H9 (cell line): ENCODE measurements around the gene MED15. TPM values are rescaled to one million over a fixed set of nuclear protein-coding genes. Genes with fewer than 3 reads are reported as not detected.

Experiments
- DNase-seq: peaks from one replicate; pipeline ENCODE4 v3.0.0-alpha.2; 2017
- H2AFZ ChIP-seq: one replicate; pipeline ENCODE4 v1.6.1; 2013; ENCODE audit warnings: mild to moderate bottlenecking, low read length, control low read depth, moderate library complexity
- H2AK5ac ChIP-seq: 2 replicates; pipeline ENCODE4 v1.6.1; 2013; ENCODE audit warnings: low read length, control low read depth, mixed read lengths; ENCODE audit not compliant: insufficient read length
- H2BK120ac ChIP-seq: one replicate; pipeline ENCODE4 v1.6.1; 2013; ENCODE audit warnings: low read depth, mild to moderate bottlenecking, low read length, control low read depth, inconsistent platforms; ENCODE audit not compliant: poor library complexity, severe bottlenecking
- H2BK12ac ChIP-seq: 2 replicates; pipeline ENCODE4 v1.6.1; 2013; ENCODE audit warnings: low read length, control low read depth, mixed read lengths, low read depth; ENCODE audit not compliant: insufficient read length
- H2BK15ac ChIP-seq: 2 replicates; pipeline ENCODE4 v1.6.1; 2013; ENCODE audit warnings: low read depth, low read length, control low read depth
- H2BK20ac ChIP-seq: one replicate; pipeline ENCODE4 v1.6.1; 2013; ENCODE audit warnings: low read depth, mild to moderate bottlenecking, low read length, control low read depth, inconsistent platforms; ENCODE audit not compliant: poor library complexity, severe bottlenecking
- H2BK5ac ChIP-seq: 2 replicates; pipeline ENCODE4 v1.6.1; 2013; ENCODE audit warnings: low read length, control low read depth, mixed read lengths; ENCODE audit not compliant: insufficient read length
- H3K14ac ChIP-seq: 2 replicates; pipeline ENCODE4 v1.6.1; 2013; ENCODE audit warnings: low read length, control low read depth; ENCODE audit not compliant: insufficient read depth
- H3K18ac ChIP-seq: 2 replicates; pipeline ENCODE4 v1.6.1; 2013; ENCODE audit warnings: low read depth, mild to moderate bottlenecking, mixed read lengths, low read length, control low read depth; ENCODE audit not compliant: insufficient read length
- H3K23ac ChIP-seq: 2 replicates; pipeline ENCODE4 v1.6.1; 2013; ENCODE audit warnings: low read length, control low read depth, mixed read lengths, low read depth; ENCODE audit not compliant: insufficient read length
- H3K23me2 ChIP-seq: 2 replicates; pipeline ENCODE4 v1.6.1; 2013; ENCODE audit warnings: low read depth, mild to moderate bottlenecking, mixed read lengths, low read length, control low read depth; ENCODE audit not compliant: insufficient read length, poor library complexity, severe bottlenecking
- H3K27ac ChIP-seq: 2 replicates; pipeline ENCODE4 v1.5.1; 2013; ENCODE audit warnings: low read length, control low read depth, mixed read lengths, low read depth; ENCODE audit not compliant: insufficient read length
- H3K27me3 ChIP-seq: 2 replicates; pipeline ENCODE4 v1.6.1; 2013; ENCODE audit warnings: low read length, control low read depth, inconsistent platforms; ENCODE audit not compliant: insufficient read depth
- H3K4ac ChIP-seq: 2 replicates; pipeline ENCODE4 v1.6.1; 2013; ENCODE audit warnings: low read depth, mild to moderate bottlenecking, control low read depth, inconsistent platforms, low read length, moderate library complexity
- H3K4me1 ChIP-seq: 2 replicates; pipeline ENCODE4 v1.6.1; 2013; ENCODE audit warnings: low read length, control low read depth, inconsistent platforms; ENCODE audit not compliant: insufficient read depth
- H3K4me2 ChIP-seq: 2 replicates; pipeline ENCODE4 v1.6.1; 2013; ENCODE audit warnings: low read length, control low read depth, mixed read lengths; ENCODE audit not compliant: insufficient read length, insufficient read depth
- H3K56ac ChIP-seq: 2 replicates; pipeline ENCODE4 v1.6.1; 2013; ENCODE audit warnings: low read depth, mild to moderate bottlenecking, mixed read lengths, low read length, control low read depth; ENCODE audit not compliant: insufficient read length
- H3K79me1 ChIP-seq: 2 replicates; pipeline ENCODE4 v1.6.1; 2013; ENCODE audit warnings: low read depth, mild to moderate bottlenecking, moderate library complexity, low read length, control low read depth, inconsistent platforms; ENCODE audit not compliant: insufficient read depth, poor library complexity, severe bottlenecking
- H3K79me2 ChIP-seq: 2 replicates; pipeline ENCODE4 v1.6.1; 2013; ENCODE audit warnings: low read length, control low read depth, inconsistent platforms; ENCODE audit not compliant: insufficient read depth
- H3K9ac ChIP-seq: 2 replicates; pipeline ENCODE4 v1.6.1; 2013; ENCODE audit warnings: low read length, control low read depth, mixed read lengths; ENCODE audit not compliant: insufficient read length; ENCODE audit errors: extremely low read depth
- H3K9me3 ChIP-seq: one replicate; pipeline ENCODE4 v1.6.1; 2013; ENCODE audit warnings: low read depth, low read length, inconsistent platforms; ENCODE audit not compliant: control insufficient read depth
- H3T11ph ChIP-seq: one replicate; pipeline ENCODE4 v1.6.1; 2013; ENCODE audit warnings: mild to moderate bottlenecking, low read length, control low read depth, inconsistent platforms
- H4K20me1 ChIP-seq: one replicate; pipeline ENCODE4 v1.6.1; 2013; ENCODE audit not compliant: control insufficient read depth, insufficient read length, insufficient read depth
- H4K5ac ChIP-seq: 2 replicates; pipeline ENCODE4 v1.6.1; 2013; ENCODE audit warnings: low read depth, mild to moderate bottlenecking, mixed read lengths, low read length, control low read depth; ENCODE audit not compliant: insufficient read length
- H4K8ac ChIP-seq: replicated peaks from 2 replicates; pipeline ENCODE4 v1.6.1; 2013; ENCODE audit warnings: low read length, control low read depth, mixed read lengths, low read depth; ENCODE audit not compliant: insufficient read length
- H4K91ac ChIP-seq: 2 replicates; pipeline ENCODE4 v1.6.1; 2013; ENCODE audit warnings: low read depth, mild to moderate bottlenecking, moderate library complexity, mixed read lengths, low read length, control low read depth; ENCODE audit not compliant: insufficient read length
- H3K27ac Mint-ChIP-seq, 3 experiments: 2 replicates in 2 of 3; 3 replicates in 1 of 3; pipeline ENCODE4 v1.8.0; 2020 to 2021; ENCODE audit warnings: mixed read lengths in 3 of 3, mild to moderate bottlenecking in 1 of 3, moderate library complexity in 1 of 3
- H3K27me3 Mint-ChIP-seq: 2 replicates; pipeline ENCODE4 v1.8.0; 2021; ENCODE audit warnings: low read depth, mild to moderate bottlenecking, moderate library complexity, mixed read lengths
- H3K36me3 Mint-ChIP-seq, 3 experiments: 2 replicates in 2 of 3; 3 replicates in 1 of 3; pipeline ENCODE4 v1.8.0; 2020 to 2021; ENCODE audit warnings: low read depth in 3 of 3, mixed read lengths in 3 of 3; ENCODE audit not compliant: insufficient read depth in 1 of 3
- H3K4me1 Mint-ChIP-seq, 2 experiments: 2 replicates each; pipeline ENCODE4 v1.8.0; 2020; ENCODE audit warnings: mixed read lengths in 2 of 2
- H3K4me3 Mint-ChIP-seq, 2 experiments: 2 replicates in 1 of 2; 3 replicates in 1 of 2; pipeline ENCODE4 v1.8.0; 2020 to 2021; ENCODE audit warnings: mild to moderate bottlenecking in 2 of 2, mixed read lengths in 2 of 2, moderate library complexity in 1 of 2
- H3K9me3 Mint-ChIP-seq, 2 experiments: 2 replicates in 1 of 2; 3 replicates in 1 of 2; pipeline ENCODE4 v1.8.0; 2020; ENCODE audit warnings: mild to moderate bottlenecking in 2 of 2, mixed read lengths in 2 of 2, moderate library complexity in 1 of 2
- CTCF ChIP-seq: fragments of 200-600 bp; sonication (generic); conservative IDR thresholded peaks from 3 replicates; pipeline ENCODE4 v1.8.0; 2021; ENCODE audit warnings: antibody characterized with exemption, mild to moderate bottlenecking
- WGBS: extraction: QIAGEN DNeasy Blood & Tissue Kit; methylation state at CpG from one replicate; pipeline ENCODE4 v1.1.7; 2013; ENCODE audit warnings: missing lambda C conversion rate, low lambda C conversion rate, mixed read lengths; ENCODE audit not compliant: insufficient read length; ENCODE audit errors: extremely low coverage; 5-methylcytosine and 5-hydroxymethylcytosine counted together
- total RNA-seq: library from RNA; stranded (reverse); gene quantifications from 2 replicates; pipeline ENCODE4 v1.2.1, GENCODE V29; 2021

The MED15 gene
- total RNA-seq, 1 experiment from 2014 or later: 47.4 TPM

- H3K4me1 Mint-ChIP-seq: no peaks in the 10 kb centered on the region
- no peak overlapping the region for H3K18ac ChIP-seq
- no peak overlapping the region for H2AK5ac ChIP-seq
- H3K79me2 ChIP-seq: no peaks in the 10 kb centered on the region
- H4K5ac ChIP-seq: no peak overlapping the region
- H3K23me2 ChIP-seq: no peaks in the 10 kb centered on the region
- H4K8ac ChIP-seq: no peak overlapping the region
- H2BK12ac ChIP-seq: no peak overlapping the region
- no peak overlapping the region for H3K4ac ChIP-seq
- no CpG with 5 or more reads among the region's 4 CpGs for WGBS
- no peak overlapping the region; a peak in 1 of 7 replicates for H3K27ac Mint-ChIP-seq
- TF ChIP-seq CTCF: no peak
- no peak overlapping the region for H2BK5ac ChIP-seq
- H4K20me1 ChIP-seq: no peaks in the 10 kb centered on the region
- H3K36me3 Mint-ChIP-seq: peaks cover 41 to 69% (median 55%) of the 10 kb centered on the region in 3 experiments
- H3K79me1 ChIP-seq: no peaks in the 10 kb centered on the region
- no peak overlapping the region for H2AFZ ChIP-seq
- no peak overlapping the region for H3K4me2 ChIP-seq
- no peak overlapping the region for H3K56ac ChIP-seq
- no peak overlapping the region for H2BK20ac ChIP-seq
- H3T11ph ChIP-seq: no peak overlapping the region
- H3K9me3 Mint-ChIP-seq: peaks cover 10 to 11% of the 10 kb centered on the region in 2 experiments
- H3K4me1 ChIP-seq: no peaks in the 10 kb centered on the region
- H3K27ac ChIP-seq: no peak overlapping the region
- no peaks in the 10 kb centered on the region for H3K27me3 ChIP-seq
- H2BK15ac ChIP-seq: no peak overlapping the region
- H3K27me3 Mint-ChIP-seq: no peaks in the 10 kb centered on the region
- H3K9me3 ChIP-seq: peaks cover 6% of the 10 kb centered on the region
- no peak overlapping the region for H3K4me3 Mint-ChIP-seq
- no peak for DNase-seq
- H4K91ac ChIP-seq: no peak overlapping the region
- no peak overlapping the region for H3K14ac ChIP-seq
- no peak overlapping the region for H3K9ac ChIP-seq
- H3K23ac ChIP-seq: no peak overlapping the region
- no peak overlapping the region for H2BK120ac ChIP-seq
Observed at GRCh38 chr22:20561882-20562281, 54.5 kb downstream of the MED15 start.
